Measurements from ENCODE around the gene RHOV. TPM values are rescaled to one million over a fixed set of nuclear protein-coding genes. Genes with fewer than 3 reads are reported as not detected.

The RHOV gene
- polyA plus RNA-seq, 1 donor from 2014 or later = 2.8 TPM

Small RNA genes within 50 kb of the gene (small RNA-seq; reads per million reads assigned to genes)
- gene AC025166.1 = 0 reads per million in 3 experiments

Other genes starting within 250 kb of the RHOV start
- gene RAD51, start 179.1 kb downstream of the RHOV start, polyA plus RNA-seq = 0.22 TPM in 1 of 2 replicates, not detected in the other
- gene RMDN3, start 119.0 kb downstream of the RHOV start, polyA plus RNA-seq = 24.7 and 25.3 TPM in 2 replicates
- gene GCHFR, start 110.2 kb downstream of the RHOV start, polyA plus RNA-seq = 7.2 and 17.3 TPM in 2 replicates
- gene C15orf62, start 104.3 kb downstream of the RHOV start, polyA plus RNA-seq = not detected in 2 replicates
- 48.2 and 63.7 TPM in 2 replicates for gene ZFYVE19, start 67.1 kb downstream of the RHOV start, polyA plus RNA-seq
- 68.5 and 79.6 TPM in 2 replicates for gene DNAJC17, start 66.8 kb downstream of the RHOV start, polyA plus RNA-seq
- gene PPP1R14D, start 45.5 kb downstream of the RHOV start, polyA plus RNA-seq = not detected in 2 replicates
- gene SPINT1, start 30.2 kb downstream of the RHOV start, polyA plus RNA-seq = 0.18 and 0.68 TPM in 2 replicates
- gene VPS18, start 20.2 kb upstream of the RHOV start, polyA plus RNA-seq = 13.8 and 16.7 TPM in 2 replicates
- gene DLL4, start 55.1 kb upstream of the RHOV start, polyA plus RNA-seq = 2.2 and 2.3 TPM in 2 replicates
- 3.6 and 7.0 TPM in 2 replicates for gene CHAC1, start 79.2 kb upstream of the RHOV start, polyA plus RNA-seq
- 8.4 and 9.5 TPM in 2 replicates for gene INO80, start 242.0 kb upstream of the RHOV start, polyA plus RNA-seq